ENCODE data around the gene IPO4. TPM values are rescaled to one million over a fixed set of nuclear protein-coding genes. Genes with fewer than 3 reads are reported as not detected.
A peak's percentile ranks its signal among the peaks of the same experiment; 100 is the strongest.

IPO4 gene
- total and polyA plus RNA-seq, 9 donors: 5.6 to 50.9 (median 33.5) TPM

DNA sequence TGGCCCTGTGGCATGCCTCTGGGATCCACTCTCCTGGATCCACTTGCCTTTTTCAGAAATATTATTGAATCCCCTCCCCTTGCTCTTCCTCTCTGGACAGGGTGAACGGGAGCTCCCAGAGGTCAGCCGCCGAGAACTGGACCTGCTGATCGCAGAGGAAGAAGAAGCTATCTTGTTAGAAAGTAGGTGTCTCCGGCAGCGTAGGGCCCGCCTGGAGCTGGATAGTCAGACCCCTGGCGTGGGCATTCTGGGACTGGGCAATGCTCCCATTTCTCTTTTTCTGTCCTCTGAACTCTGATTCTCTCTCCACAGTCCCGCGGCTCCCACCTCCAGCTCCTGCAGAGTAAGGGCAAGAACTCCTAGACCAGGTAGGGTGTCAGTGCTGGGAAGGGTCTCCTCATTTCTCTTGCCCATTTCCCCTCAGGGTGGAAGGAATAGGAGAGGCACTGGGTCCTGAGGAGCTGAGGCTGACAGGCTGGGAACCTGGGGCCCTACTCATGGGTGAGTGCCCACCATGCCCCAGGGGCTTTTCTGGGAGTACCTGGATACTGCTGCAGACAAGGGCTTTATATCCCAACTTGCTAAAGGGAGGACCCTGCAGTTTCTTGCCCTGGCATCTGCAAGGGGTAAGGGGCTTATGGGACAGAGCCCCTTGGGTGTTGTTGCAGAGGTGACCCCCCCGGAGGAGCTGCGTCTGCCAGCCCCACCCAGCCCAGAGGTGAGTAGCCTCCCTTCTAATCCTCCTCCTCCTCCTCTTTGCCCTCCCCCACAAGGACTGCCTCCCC lies 11.4 kb downstream of the IPO4 start:
- intact Hi-C loops (cut with DNase I): no loop called here
- TF ChIP-seq POLR2A (IDR thresholded peaks at IDR 0.05) (no peak), EP300 (IDR thresholded peaks at IDR 0.05) (no peak), CTCF (IDR thresholded peaks at IDR 0.05) (no peak)
- H3K36me3 ChIP-seq: no peaks in the 10 kb centered on the region
- no peak overlapping the region for H3K4me3 ChIP-seq
- no peak for DNase-seq
- no peaks in the 10 kb centered on the region for H3K27me3 ChIP-seq
- 76 to 81% (median 78%) methylated on average over 12 of the region's 12 CpGs for WGBS, 3 donors
- peaks cover 2% of the 10 kb centered on the region for H3K4me1 ChIP-seq (ENCODE audit: insufficient read depth)
- no peak overlapping the region for H3K27ac ChIP-seq
- H3K9me3 ChIP-seq: no peaks in the 10 kb centered on the region

- intact Hi-C loops (cut with DNase I): no loop called here
- TF ChIP-seq POLR2A (IDR thresholded peaks at IDR 0.05) (no peak), CTCF (IDR thresholded peaks at IDR 0.05) (no peak), EP300 (IDR thresholded peaks at IDR 0.05) (no peak)
- H3K36me3 ChIP-seq: no peaks in the 10 kb centered on the region
- 90 to 95% (median 94%) methylated on average over 5 of the region's 5 CpGs for WGBS, 3 donors
- H3K27me3 ChIP-seq: no peaks in the 10 kb centered on the region
- peaks cover 5% of the 10 kb centered on the region for H3K4me1 ChIP-seq (ENCODE audit: insufficient read depth)
- H3K27ac ChIP-seq: no peak overlapping the region
- H3K9me3 ChIP-seq: no peaks in the 10 kb centered on the region
- H3K4me3 ChIP-seq: no peak overlapping the region
- no peak for DNase-seq
Measured at GRCh38 chr14:24176599-24176998, 12.0 kb downstream of the IPO4 start.

DNA sequence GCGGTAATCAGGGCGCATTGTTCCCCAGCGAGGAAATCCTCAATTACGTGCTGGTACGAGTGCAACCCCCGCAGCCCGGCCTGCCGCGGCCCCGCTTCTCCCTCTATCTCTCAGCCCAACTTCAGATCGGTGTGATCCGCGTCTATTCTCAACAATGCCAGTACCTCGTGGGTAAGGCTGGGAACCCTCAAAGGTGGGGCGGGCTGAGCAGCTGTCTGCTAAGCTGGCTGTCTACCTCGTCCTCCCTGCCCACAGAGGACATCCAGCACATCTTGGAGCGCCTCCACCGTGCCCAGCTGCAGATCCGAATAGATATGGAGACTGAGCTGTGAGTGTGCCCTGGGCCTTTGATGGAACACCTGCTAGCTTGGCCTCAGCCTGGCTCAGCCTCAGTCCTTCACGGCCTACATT lies 15.7 kb downstream of the IPO4 start:
- DNase-seq: no peak
- intact Hi-C loops (cut with DNase I): no loop called here
- 53 to 65% (median 55%) methylated on average over 20 of the region's 20 CpGs for WGBS, 3 donors

GRCh38 chr14:24172261-24172860 lies 16.3 kb downstream of the IPO4 start:
- H3K4me3 ChIP-seq: peak overlapping the region; percentile 17
- WGBS, 3 donors: 21 to 39% (median 24%) methylated on average over 29 to 30 of the region's 30 CpGs
- no peaks in the 10 kb centered on the region for H3K9me3 ChIP-seq
- intact Hi-C loops (cut with DNase I): no loop called here
- peaks cover 8% of the 10 kb centered on the region for H3K4me1 ChIP-seq (ENCODE audit: insufficient read depth)
- TF ChIP-seq EP300 (IDR thresholded peaks at IDR 0.05) (no peak), CTCF (IDR thresholded peaks at IDR 0.05) (no peak), POLR2A (IDR thresholded peaks at IDR 0.05) (no peak)
- H3K36me3 ChIP-seq: no peaks in the 10 kb centered on the region
- no peak for DNase-seq
- H3K27me3 ChIP-seq: no peaks in the 10 kb centered on the region
- H3K27ac ChIP-seq: no peak overlapping the region

More for the DNA sequence above, 15.7 kb downstream of the IPO4 start:
- TF ChIP-seq EP300 (IDR thresholded peaks at IDR 0.05): no peak
- Histone ChIP-seq H3K4me3 (no peak overlapping the region), H3K36me3 (no peaks in the 10 kb centered on the region), H3K27me3 (no peaks in the 10 kb centered on the region), H3K27ac (no peak overlapping the region), H3K9me3 (no peaks in the 10 kb centered on the region), H3K4me1 (ENCODE audit: insufficient read depth) (peaks cover 8% of the 10 kb centered on the region)

Measured in ovary (tissue), 9 donors.